Bone marrow (tissue), 2 donors: ENCODE data around the gene SRC.

ENCODE experiments used
- DNase-seq, 2 donors: peaks; one replicate each; lab custom pipeline; 2025; lab: John Stamatoyannopoulos, UW

Gene SRC

DNA sequence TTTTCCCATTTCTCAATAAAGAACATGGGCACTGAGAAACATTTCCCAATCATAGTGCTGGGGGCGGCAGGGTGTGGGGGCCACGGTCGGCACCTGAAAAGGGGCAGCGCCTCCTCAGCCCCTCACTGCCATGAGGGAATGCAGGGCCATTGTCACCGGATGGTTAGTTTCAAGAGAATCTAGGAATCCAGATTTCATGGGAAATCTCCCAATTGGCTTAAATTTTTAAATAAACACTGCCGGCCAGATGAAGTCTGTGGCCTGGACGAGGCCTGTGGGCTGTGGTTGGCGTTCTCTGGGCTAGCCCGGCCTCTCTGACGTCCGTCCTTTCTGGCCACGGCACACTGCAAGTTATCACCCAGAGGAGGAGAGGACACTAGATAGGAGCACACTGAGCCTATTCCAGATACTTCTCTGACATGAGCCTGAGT is 30.9 kb upstream of the SRC start:
- no peak for DNase-seq

DNA sequence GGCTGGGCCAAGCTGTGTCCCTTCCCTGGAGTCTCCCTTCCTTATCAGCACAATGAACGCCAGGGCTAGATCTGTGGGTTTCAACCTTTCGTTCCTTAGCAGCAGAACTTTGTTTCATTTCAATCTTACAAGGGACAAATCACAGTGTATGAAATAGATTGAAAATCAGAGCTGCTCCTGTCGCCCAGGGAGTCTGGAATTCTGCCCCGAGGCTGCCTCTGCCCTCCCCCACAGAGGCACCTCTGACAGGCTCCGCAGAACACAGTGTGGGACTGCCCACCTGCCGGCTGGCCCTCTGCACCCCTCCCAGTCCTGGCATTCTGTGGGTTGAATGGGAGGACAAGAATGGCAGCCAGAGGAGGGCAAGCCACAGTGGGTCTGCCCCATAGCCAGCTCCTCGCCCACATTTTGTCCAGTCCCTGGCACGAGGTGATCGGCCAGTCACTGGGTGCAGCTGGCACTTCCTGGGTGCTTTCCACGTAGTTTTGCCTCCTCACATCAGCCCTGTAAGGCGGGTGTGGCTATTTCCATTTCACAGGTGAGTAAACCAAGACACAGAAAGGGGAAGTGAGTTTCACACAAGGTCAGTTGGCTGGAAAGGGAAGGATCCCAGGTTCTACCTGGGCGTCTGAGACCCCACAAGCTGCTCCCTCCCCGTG is 30.4 kb upstream of the SRC start:
- DNase-seq: no peak

DNA sequence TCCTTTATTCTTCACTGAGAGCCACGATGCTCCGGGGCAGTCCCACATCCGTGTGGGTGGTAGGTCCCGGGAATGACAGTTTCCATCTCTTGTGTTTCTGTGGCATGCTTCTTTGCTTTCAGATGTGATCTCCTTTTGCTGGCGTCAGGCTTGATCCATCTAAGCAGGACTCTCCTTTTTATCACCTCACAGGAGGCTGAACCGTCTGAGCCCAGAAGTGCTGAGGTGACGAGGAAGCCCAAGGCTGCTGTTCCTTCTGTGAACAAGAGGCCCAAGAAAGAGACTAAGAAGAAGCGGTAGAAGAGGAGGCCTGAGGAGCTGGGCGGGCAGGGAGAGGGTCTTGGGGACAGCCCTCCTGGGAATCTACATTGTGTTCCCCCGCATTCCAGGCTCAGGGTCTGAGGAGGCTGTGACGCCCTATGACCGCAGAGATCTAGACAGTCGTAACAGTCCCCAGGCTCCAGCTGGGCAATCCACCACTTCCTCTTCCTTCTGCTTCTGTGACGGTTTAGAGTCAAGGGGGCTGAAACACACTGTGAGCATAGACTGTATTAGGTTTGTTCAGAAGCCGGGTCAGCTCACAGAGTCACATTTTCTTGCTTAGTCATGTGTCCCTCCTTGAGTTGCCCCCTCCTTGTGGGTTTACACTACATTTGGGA is 29.7 kb upstream of the SRC start:
- DNase-seq: peak; percentile 40 to 98

DNA sequence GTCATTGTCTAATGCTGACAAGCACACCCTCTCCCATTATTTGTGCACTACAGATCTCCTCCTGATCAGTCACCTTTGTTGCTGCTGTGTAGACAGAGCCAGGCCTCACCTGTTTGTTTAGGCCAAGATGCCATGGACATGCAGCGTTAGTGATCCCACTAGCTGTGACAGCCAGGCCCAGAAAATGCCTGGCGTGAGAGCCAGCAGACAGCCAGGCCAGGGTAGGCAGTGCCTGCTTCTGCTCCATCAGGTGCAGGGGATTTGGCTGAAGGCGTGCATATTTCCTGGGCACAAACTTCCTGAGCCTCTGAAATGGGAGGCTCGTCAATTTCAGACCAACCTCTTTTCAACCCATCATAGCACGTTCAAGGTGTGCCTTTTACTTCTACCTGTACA is 29.2 kb upstream of the SRC start:
- no peak for DNase-seq

DNA sequence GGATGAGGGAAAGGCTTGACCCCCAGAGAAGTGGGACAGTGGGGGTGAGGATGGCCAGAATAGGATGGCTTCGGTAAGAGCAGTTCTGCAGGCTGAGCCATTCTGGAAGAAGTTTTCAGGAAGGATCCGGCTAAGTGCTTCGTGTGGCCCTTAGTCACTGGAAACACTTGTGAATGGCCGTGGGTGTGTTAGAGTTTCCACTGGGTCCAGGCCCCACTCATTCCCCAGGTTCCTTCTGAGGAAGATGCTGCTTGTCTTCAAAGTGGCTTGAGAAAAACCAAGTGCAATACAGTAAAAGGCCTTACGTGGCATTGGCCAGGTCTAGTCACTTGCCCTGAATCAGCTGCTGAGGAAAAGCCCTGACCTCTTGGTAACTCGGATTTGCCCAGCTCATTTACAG is 28.6 kb upstream of the SRC start:
- DNase-seq: no peak

GRCh38 chr20:37317994-37318640 is 27.8 kb upstream of the SRC start:
- no peak for DNase-seq

DNA sequence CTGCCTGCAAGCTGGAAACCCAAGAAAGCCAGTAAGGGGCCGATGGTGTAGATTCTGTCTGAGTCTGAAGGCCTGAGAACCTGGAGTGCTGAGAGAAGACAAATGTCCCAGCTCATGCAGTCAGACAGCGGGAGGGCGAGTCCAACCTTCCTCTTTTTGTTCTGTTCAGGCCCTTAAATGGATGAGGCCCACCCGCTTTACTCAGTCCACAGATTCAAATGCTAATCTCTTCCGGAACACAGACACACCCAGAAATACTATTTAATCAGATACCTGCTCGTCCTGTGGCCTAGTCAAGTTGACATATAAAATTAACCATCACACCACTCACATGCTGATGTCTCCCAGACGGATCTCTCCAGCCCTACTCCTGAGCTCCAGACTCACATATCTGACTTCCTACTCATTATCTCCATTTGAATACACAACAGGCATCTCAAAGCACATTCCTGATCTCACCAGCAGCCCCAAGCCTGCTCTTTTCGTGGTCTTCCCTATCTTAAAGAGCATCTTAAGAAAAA is 26.7 kb upstream of the SRC start:
- DNase-seq: no peak

DNA sequence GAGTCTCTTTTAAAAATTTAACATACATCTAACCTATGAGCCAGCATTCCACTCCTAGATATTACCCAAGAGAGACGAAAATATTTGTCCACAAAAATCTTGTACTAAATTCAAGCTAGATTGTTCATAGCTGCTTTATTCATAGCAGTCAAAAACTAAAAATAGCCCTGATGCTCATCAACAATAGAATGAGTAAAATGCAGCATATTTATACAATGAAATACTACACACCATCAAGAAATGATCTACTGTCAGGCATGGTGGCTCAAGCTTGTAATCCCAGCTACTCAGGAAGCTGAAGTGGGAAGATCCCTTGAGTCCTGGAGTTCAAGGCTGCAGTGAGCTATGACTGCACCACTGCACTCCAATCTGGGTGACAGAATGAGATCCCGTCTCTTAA is 22.0 kb upstream of the SRC start:
- no peak for DNase-seq

GRCh38 chr20:37325206-37325605 is 20.7 kb upstream of the SRC start:
- DNase-seq: no peak

- DNase-seq: no peak
Observed at GRCh38 chr20:37326666-37327065, 19.3 kb upstream of the SRC start.

DNA sequence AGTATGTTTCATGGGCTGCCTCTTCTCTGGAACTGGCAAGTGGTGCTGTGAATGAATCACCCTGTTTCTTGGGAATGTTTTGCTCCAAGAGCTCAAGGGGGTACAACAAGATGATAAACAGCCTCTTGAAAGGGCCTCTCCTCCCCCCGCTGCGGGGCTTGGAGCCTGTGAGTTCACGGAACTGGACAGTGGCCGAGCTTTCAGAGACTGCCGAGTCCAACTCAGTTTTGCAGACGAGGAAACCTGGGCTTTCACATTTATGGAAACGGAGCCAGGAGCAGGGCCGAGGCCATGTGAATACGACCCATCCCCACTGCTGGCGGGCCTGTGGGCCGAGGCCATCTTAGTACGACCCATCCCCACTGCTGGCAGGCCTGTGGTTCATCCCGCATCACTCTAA is 18.2 kb upstream of the SRC start:
- no peak for DNase-seq

- no peak for DNase-seq
Observed at GRCh38 chr20:37328149-37328945, 17.6 kb upstream of the SRC start.

GRCh38 chr20:37329481-37330165 is 16.3 kb upstream of the SRC start:
- no peak for DNase-seq

DNA sequence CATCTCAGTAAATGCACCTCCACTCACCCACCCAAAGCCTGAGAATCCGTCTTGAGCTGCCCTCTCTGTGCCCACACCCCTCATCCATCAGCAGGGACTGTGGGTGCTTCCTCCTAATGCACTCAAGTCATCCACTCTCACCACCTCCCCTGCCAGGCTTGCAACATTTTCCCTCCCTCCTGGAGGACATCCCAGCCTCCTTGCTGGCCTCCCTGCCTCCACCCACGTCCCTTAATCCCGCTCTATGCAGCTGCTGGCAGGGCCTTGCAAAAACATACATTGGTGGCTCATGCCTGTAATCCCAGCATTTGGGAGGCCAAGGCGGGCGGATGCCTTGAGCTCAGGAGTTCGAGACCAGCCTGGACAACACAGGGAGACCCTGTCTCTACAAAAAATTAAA is 15.6 kb upstream of the SRC start:
- no peak for DNase-seq

DNA sequence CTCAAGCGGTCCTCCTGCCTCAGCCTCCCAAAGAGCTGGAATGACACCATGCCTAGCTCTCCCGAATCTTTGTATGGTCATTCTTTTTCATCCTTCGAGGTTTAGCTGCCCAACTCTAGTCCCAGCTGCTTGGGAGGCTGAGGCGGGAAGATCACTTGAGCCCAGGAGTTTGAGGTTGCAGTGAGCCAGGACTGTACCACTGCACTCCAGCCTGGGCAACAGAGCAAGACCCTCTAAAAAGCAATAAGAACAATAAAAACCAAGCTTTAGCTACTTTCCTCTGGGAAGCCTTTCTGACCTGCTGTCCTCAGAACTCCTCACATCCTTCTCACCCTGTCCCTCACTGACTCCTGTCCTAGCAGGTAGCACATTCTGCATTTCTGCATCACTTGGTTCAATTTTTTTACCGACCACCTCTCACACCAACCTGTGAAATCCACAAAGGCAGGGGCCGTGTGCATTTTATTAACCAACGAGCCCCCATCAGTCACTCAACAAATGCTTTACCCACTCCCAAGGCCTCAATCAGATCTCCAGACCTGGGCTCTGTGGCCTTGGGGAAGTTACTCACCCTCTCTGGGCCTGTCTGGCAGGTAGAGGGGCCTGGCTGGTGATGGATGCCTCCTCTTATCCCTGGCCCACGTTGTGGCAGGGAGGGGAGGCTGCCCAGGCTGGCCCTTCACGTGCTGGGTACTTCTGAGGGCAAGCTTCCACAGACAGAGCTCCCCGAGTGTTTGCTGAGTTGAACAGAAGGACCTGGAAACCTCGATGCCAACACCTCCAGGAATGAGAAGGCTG is 14.7 kb upstream of the SRC start:
- no peak for DNase-seq

DNA sequence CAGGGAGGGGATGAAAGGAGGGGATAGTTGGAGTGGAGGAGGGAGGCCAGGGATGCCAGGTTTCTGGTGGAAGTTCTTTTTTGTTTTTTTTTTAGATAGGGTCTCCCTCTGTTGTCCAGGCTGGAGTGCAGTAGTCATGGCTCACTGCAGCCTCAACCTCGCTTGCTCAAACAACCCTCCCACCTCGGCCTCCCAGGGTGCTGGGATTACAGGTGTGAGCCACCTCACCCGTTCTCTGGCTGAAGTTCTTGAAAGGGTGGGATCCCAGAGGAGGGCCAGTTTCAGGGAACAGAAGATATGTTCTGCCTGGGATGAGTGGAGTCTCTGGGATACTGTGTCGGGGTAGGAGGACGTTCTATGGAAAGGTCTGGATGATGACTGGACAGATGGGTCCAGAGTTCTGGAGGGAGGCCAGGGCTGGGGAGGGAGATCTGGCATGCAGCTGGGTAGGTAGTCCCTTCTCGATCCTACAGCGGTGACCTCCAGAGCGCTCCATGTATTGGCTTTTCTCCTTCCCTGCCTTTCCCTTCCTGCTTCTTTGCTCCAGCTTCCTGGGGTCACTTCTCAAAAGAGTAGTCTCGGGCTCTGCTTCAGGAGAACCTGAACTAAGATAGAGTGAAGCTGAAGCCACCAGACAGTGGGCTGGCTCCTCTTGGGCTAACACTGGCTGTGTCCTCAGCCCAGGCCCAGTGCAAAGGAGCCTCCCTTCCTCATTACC is 12.7 kb upstream of the SRC start:
- DNase-seq: no peak

GRCh38 chr20:37333848-37334318 is 12.1 kb upstream of the SRC start:
- DNase-seq: peak in 1 of 2 donors; percentile 15

DNA sequence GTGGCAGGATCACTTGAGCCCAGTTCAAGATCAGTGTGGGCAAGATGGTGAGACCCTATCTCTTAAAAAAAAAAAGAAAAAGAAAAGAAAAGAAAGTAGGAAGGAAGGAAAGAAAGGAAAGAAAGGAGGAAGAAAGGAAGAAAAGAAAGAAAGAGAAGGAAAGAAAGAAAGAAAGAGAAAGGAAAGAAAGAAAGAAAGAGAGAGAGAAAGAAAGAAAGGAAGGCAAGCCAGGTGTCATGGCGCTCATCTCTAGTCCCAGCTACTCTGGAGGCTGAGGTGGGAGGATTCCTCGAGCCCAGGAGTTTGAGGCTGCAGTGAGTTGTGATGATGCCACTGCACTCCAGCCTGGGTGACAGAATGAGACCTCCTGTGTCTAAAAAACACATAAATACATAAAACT is 11.5 kb upstream of the SRC start:
- DNase-seq: no peak

- DNase-seq: peak; percentile 39 to 42
Observed at GRCh38 chr20:37335642-37336368, 10.1 kb upstream of the SRC start.
